PFSK-1 (cell line): ENCODE measurements around the gene ZFYVE27.

ENCODE experiments used
- FOXP2 ChIP-seq: optimal IDR thresholded peaks from 2 replicates; pipeline ENCODE3; 2011; ENCODE audit warnings: borderline replicate concordance, control low read depth, inconsistent platforms; ENCODE audit not compliant: insufficient read depth; ENCODE audit errors: extremely low read length, extremely low read depth
- POLR2AphosphoS5 ChIP-seq: IDR thresholded peaks from 2 replicates; pipeline ENCODE4 v1.6.1; 2012; ENCODE audit warnings: low read depth, mild to moderate bottlenecking, control low read depth, low read length, moderate library complexity
- SIN3A ChIP-seq: IDR thresholded peaks from 2 replicates; pipeline ENCODE4 v1.6.1; 2012; ENCODE audit warnings: mild to moderate bottlenecking, low read length, moderate library complexity, borderline replicate concordance; ENCODE audit not compliant: insufficient read depth
- TAF1 ChIP-seq: IDR thresholded peaks from 2 replicates; pipeline ENCODE4 v1.6.1; 2012; ENCODE audit warnings: low read length, control low read depth, borderline replicate concordance; ENCODE audit not compliant: insufficient read depth
- TF ChIP-seq, protein P1 (sequence below), 2 experiments: IDR thresholded peaks; 2 replicates each; pipeline versions ENCODE4 v1.6.1 to v1.8.0; 2011 to 2012; ENCODE audit warnings: low read depth in 2 of 2, low read length in 2 of 2, control low read depth in 1 of 2, inconsistent platforms in 1 of 2, mild to moderate bottlenecking in 1 of 2, moderate library complexity in 1 of 2; ENCODE audit not compliant: insufficient read depth in 1 of 2

DNA sequence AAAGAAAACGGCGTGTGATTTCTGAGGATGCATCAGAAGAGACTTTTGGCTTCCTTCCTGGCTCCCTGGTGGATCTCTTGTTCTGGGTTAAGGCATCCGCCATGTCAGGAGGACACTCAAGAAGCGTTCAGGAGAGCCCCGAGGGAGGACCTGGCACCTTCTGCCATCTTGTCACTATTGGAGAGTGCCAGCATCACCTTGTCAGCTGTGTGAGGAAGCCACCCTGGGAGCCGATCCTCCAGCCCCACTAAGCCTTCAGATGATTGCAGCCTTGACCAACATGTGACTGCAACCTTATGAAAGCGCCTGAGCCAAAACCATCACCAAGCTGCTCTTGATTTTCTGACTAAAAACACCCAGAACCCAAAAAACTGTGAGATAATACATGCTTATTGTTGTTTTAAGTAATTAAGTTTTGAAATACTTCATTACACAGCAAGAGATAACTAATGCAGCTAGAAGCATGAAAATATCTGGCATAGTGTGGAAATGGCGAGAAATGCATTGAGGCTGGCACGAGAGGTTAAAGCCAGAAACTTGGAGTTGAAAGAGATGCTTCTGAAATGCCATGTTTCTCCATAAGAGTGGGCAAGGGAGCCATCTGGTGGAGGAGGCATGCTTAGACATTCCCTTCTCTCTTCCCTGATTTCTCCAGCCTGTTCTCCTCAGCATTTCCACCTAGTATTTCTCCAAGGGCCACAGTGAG lies 5.4 kb upstream of the ZFYVE27 start:
- no peak for TF ChIP-seq POLR2AphosphoS5
- TF ChIP-seq, protein P1, sequence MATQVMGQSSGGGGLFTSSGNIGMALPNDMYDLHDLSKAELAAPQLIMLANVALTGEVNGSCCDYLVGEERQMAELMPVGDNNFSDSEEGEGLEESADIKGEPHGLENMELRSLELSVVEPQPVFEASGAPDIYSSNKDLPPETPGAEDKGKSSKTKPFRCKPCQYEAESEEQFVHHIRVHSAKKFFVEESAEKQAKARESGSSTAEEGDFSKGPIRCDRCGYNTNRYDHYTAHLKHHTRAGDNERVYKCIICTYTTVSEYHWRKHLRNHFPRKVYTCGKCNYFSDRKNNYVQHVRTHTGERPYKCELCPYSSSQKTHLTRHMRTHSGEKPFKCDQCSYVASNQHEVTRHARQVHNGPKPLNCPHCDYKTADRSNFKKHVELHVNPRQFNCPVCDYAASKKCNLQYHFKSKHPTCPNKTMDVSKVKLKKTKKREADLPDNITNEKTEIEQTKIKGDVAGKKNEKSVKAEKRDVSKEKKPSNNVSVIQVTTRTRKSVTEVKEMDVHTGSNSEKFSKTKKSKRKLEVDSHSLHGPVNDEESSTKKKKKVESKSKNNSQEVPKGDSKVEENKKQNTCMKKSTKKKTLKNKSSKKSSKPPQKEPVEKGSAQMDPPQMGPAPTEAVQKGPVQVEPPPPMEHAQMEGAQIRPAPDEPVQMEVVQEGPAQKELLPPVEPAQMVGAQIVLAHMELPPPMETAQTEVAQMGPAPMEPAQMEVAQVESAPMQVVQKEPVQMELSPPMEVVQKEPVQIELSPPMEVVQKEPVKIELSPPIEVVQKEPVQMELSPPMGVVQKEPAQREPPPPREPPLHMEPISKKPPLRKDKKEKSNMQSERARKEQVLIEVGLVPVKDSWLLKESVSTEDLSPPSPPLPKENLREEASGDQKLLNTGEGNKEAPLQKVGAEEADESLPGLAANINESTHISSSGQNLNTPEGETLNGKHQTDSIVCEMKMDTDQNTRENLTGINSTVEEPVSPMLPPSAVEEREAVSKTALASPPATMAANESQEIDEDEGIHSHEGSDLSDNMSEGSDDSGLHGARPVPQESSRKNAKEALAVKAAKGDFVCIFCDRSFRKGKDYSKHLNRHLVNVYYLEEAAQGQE (IDR thresholded peaks at IDR 0.05; ENCODE audit: insufficient read depth in 1 of 2, low read depth in 2 of 2, low read length in 2 of 2): no peak
- TF ChIP-seq FOXP2: no peak
- TF ChIP-seq TAF1: no peak
- no peak for TF ChIP-seq SIN3A
